ES-I3 (cell line): ENCODE data around the gene RNU7-1.
A peak's percentile ranks its signal among the peaks of the same experiment; 100 is the strongest.

Experiments used
- H3K36me3 ChIP-seq: 2 replicates; pipeline ENCODE4 v1.6.1; 2013; ENCODE audit warnings: mild to moderate bottlenecking, low read length, control low read depth, moderate library complexity; ENCODE audit not compliant: insufficient read depth
- H3K4me1 ChIP-seq: 2 replicates; pipeline ENCODE4 v1.6.1; 2013; ENCODE audit warnings: mild to moderate bottlenecking, control low read depth, low read length; ENCODE audit not compliant: insufficient read depth
- H3K9ac ChIP-seq: 2 replicates; pipeline ENCODE4 v1.6.1; 2013; ENCODE audit warnings: low read depth, mild to moderate bottlenecking, low read length, moderate library complexity
- H3K9me3 ChIP-seq: 2 replicates; pipeline ENCODE4 v1.6.1; 2013; ENCODE audit warnings: mild to moderate bottlenecking, low read length, moderate library complexity; ENCODE audit not compliant: control insufficient read depth, insufficient read depth

RNU7-1 gene

DNA sequence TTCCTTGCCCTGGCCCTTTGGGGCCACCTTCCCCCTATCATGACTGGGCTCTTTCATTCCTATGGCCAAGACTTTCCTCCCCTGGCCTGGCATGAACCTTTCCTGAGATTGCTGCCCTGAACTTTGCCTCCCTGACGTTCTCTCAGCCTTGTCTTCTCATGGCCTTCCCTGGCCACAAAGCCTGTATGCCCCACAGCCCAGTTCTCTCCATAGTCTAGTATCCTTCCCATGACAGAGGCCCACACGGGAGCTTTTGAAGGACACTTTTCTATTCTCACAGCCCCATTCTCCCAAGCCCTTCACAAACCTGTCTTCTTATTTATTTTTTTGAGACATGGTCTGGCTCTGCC lies 4.5 kb upstream of the RNU7-1 start:
- Histone ChIP-seq H3K4me1 (no peaks in the 10 kb centered on the region; the same call in 1 of the 2 replicates), H3K9me3 (no peaks in the 10 kb centered on the region), H3K36me3 (peaks cover 8% of the 10 kb centered on the region; the same call in 1 of the 2 replicates)

DNA sequence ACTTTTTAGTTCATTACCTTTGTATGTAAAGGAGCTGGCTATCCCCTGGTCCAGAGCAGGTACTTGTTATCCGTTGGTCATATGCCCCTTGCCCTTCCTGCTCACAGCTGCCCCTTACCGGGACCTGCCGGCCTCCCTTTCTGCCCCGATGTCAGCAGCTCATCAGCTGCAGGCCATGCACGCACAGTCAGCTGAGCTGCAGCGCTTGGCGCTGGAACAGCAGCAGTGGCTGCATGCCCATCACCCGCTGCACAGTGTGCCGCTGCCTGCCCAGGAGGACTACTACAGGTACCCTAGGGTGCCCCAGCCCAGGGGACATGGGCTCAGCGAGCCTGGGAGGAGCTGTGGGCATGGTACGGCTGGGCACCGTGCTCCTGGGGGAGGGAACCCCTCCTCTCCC lies 2.3 kb upstream of the RNU7-1 start:
- peaks cover 11% of the 10 kb centered on the region for H3K4me1 ChIP-seq
- H3K9ac ChIP-seq, result no peak overlapping the region
- 0 out of 2 replicates have a peak, but pooled peaks cover 4% of the 10 kb centered on the region for H3K36me3 ChIP-seq
- H3K9me3 ChIP-seq, result no peaks in the 10 kb centered on the region

More for the DNA sequence above, 4.5 kb upstream of the RNU7-1 start:
- H3K9ac ChIP-seq, result no peak overlapping the region; the same call in 1 of the 2 replicates

DNA sequence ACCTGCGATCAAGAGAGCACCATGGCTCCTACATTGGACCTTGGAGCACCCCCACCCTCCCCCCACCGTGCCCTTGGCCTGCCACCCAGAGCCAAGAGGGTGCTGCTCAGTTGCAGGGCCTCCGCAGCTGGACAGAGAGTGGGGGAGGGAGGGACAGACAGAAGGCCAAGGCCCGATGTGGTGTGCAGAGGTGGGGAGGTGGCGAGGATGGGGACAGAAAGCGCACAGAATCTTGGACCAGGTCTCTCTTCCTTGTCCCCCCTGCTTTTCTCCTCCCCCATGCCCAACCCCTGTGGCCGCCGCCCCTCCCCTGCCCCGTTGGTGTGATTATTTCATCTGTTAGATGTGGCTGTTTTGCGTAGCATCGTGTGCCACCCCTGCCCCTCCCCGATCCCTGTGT lies 1.8 kb upstream of the RNU7-1 start:
- H3K9ac ChIP-seq, result no peak overlapping the region
- H3K4me1 ChIP-seq, result peaks cover 11% of the 10 kb centered on the region
- no peaks in the 10 kb centered on the region for H3K9me3 ChIP-seq
- H3K36me3 ChIP-seq, result 0 out of 2 replicates have a peak, but pooled peaks cover 4% of the 10 kb centered on the region

DNA sequence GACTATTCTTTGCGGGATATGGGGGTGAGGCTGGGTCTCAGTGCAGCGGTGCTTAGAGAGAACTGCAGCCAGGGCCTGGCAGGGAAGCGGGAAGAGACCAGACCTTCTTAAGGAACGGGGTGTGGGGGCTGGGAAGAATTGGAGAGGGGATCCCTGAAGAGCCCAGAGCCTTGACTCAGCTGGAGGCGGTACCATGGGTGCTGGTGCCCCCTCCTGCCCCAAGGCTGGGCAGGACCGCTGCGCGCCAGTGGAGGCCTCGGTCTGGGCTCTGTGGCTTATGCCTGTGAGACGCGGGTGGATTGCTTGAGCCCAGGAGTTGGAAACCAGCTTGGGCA lies 1.3 kb upstream of the RNU7-1 start:
- H3K9me3 ChIP-seq, result no peaks in the 10 kb centered on the region
- 0 out of 2 replicates have a peak, but pooled peaks cover 4% of the 10 kb centered on the region for H3K36me3 ChIP-seq
- peaks cover 11% of the 10 kb centered on the region for H3K4me1 ChIP-seq
- H3K9ac ChIP-seq, result no peak overlapping the region

DNA sequence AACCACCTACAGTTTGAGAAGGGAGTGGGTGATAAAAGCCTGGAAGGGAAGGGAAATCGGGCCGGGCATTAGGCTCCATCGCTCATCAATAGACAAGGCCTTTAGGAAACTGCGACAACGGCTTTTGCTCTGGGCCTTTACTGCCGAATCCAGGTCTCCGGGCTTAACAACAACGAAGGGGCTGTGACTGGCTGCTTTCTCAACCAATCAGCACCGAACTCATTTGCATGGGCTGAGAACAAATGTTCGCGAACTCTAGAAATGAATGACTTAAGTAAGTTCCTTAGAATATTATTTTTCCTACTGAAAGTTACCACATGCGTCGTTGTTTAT lies 261 bp upstream of the RNU7-1 start:
- Histone ChIP-seq H3K9me3 (no peaks in the 10 kb centered on the region), H3K4me1 (peaks cover 11% of the 10 kb centered on the region), H3K36me3 (0 out of 2 replicates have a peak, but pooled peaks cover 4% of the 10 kb centered on the region), H3K9ac (peak overlapping the region; percentile 65)

DNA sequence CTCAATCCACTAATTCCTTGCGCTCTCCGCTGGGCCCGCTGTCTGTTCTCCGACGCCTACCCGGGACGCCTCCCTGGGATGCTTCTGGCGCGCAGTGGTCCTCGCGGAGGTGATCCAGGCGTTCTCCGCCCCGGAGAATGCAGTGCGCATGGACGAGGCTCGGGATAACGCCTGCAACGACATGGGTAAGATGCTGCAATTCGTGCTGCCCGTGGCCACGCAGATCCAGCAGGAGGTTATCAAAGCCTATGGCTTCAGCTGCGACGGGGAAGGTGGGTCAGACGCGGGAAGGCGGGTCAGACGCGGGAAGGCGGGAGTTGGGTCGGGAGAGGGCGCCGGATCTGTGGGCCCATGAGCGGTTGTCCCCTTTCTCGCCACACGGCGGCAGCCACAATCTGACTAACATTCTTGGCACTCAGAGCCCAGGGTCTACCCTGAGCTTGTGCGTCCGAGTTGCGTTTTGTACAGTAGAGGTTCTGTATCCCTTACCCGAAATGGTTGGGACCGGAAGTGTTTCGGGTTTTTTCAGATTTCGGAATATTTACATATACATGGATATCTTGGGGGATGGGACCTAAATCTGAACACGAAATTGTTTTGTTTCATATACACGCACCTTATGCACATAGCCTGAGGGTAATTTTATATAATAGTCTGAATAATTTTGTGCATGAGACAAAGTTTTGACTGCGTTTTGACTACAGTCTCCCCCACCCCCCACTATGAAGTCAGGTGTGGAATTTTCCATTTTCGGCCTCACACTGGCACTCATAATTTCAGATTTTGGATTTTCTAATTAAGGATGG lies 968 bp downstream of the RNU7-1 start:
- Histone ChIP-seq H3K4me1 (peaks cover 11% of the 10 kb centered on the region), H3K36me3 (0 out of 2 replicates have a peak, but pooled peaks cover 4% of the 10 kb centered on the region), H3K9ac (peak overlapping the region; percentile 65), H3K9me3 (no peaks in the 10 kb centered on the region)

DNA sequence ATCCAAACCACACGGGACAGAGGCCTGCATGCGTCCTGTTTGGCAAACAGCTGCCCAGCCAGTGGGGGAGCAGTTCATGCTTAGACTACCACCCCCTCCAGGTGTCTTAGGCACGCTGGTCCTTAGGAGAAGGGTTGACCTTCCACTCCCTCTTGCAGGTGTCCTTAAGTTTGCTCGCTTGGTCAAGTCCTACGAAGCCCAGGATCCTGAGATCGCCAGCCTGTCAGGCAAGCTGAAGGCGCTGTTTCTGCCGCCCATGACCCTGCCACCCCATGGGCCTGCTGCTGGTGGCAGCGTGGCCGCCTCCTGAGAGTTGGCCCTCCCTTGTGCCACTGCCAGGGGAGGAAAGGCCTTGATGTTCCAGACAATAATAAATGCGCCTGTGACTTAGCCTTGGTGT lies 2.0 kb downstream of the RNU7-1 start:
- no peaks in the 10 kb centered on the region for H3K9me3 ChIP-seq
- H3K4me1 ChIP-seq, result peaks cover 14% of the 10 kb centered on the region
- H3K9ac ChIP-seq, result peak overlapping the region; percentile 29; the same call in 1 of the 2 replicates
- 0 out of 2 replicates have a peak, but pooled peaks cover 4% of the 10 kb centered on the region for H3K36me3 ChIP-seq

DNA sequence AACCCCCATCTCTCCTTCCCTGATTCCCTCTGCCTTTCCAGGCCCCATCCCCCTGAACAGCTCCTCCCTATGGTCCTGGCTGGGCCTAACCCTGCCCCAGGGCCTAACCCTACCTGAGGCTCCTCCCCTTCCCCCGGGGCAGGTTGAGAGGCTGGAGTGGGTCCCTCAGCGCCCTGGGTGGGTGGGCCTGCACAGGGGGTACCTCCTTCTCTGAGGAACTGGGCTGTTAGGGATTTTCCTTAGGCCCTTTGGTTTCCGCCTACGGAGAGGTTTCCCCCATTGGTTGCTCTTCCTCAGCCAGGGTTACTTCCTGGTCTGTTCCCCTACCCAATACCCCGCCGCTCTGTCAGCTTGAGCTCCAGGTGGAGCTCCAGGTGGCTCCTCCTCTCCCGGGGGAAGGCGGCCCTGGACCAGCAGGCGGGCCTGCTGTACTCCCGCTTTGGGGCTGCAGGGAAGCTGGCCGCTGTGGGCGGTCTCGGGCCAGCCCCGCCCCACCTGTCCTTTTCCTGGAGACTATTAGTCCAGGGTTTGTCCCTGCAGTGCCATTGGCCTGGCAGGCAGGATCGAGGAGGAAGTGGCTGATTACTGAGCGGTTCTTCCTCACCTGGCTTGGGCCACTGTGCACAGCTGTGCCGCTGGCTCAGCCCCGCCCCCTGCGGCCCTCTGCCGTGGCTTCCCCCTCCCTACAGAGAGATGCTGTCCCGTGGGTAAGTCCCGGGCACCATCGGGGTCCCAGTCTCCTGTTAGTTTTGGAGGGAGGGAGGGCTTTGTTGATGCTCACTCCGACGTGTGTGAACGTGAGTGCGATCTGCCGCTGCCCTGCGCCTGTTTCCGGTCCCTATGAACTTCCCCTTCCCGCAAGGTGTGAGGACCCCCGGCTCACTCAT lies 2.7 kb downstream of the RNU7-1 start:
- H3K9me3 ChIP-seq, result no peaks in the 10 kb centered on the region
- peaks cover 20% of the 10 kb centered on the region for H3K4me1 ChIP-seq
- 0 out of 2 replicates have a peak, but pooled peaks cover 2% of the 10 kb centered on the region for H3K36me3 ChIP-seq
- H3K9ac ChIP-seq, result peak overlapping the region; percentile 47

DNA sequence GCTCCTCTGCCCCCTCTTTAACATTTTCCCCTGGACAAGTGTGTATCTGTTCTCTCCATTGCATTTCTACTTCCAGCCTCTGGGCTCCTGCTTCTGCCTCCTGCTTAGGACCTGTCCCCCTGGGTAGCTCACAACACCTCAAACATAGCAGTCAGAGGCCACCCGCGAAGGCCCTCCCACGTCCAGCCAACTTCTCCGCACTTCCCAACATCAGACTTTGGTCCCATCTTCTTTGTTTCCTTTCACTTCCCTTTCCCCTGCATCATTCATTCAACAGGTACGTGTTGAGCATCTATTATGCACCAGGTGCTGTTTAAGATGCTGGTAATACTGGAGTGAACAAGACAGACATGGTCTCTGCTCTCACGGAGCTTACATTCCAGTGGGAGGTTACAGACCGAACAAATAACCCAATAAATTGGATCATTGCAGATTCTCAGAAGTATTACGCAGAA lies 3.3 kb downstream of the RNU7-1 start:
- Histone ChIP-seq H3K4me1 (peaks cover 27% of the 10 kb centered on the region), H3K9ac (peak overlapping the region; percentile 47), H3K36me3 (no peaks in the 10 kb centered on the region), H3K9me3 (no peaks in the 10 kb centered on the region)

DNA sequence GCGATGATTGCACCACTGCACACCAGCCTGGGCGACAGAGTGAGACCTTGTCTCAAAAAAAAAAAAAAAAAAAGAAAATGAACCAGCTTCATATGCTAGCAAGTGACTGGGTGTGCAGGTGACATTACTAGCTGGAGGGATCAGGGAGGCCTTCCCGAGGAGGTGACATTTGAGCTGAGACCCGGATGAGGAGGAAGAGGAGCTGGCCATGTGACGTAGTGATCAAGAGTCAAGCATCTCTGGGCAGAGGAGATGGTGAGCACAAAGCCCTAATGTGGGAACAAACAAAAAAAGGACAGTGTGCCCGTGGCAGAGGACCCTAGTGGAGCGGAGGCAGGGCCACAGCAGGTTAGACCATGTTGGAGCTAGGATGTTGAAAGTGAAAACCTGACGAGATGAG lies 4.0 kb downstream of the RNU7-1 start:
- Histone ChIP-seq H3K36me3 (no peaks in the 10 kb centered on the region), H3K9ac (no peak overlapping the region), H3K4me1 (peaks cover 33% of the 10 kb centered on the region), H3K9me3 (no peaks in the 10 kb centered on the region)

DNA sequence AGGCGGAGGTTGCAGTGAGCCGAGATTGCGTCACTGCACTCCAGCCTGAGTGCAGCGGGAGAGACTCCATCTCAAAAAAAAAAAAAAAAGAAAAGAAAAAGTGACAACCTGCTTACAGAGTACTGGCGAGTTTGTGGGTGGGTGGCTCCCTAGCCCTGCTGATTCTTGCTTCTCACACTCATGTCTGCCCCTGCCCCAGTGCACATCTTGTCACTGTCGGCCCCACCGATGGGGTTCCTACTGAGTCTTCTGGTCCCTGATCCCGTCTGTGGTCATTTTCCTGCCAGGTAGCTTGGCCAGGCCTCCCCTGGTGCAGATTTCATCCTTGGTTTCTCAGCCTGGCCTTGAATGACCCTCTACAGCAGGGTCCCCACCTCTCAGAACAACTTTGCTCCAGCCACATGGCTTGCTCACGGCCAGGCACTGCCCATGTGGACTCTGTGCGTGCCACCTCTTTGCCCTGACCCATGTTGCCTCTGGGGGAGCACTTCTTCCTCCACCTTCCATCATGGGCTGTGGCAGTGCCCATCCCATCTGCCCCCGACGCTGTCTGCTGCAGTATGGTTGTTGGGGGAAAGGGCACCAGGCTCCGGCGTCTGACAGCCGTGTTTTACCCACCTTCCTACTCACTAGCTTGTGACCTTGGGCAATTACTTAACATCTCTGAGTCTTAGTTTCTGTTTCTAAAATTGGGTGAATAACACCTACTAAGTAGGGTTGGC lies 5.4 kb downstream of the RNU7-1 start:
- peaks cover 43% of the 10 kb centered on the region for H3K4me1 ChIP-seq
- no peak overlapping the region for H3K9ac ChIP-seq
- no peaks in the 10 kb centered on the region for H3K9me3 ChIP-seq
- no peaks in the 10 kb centered on the region for H3K36me3 ChIP-seq

DNA sequence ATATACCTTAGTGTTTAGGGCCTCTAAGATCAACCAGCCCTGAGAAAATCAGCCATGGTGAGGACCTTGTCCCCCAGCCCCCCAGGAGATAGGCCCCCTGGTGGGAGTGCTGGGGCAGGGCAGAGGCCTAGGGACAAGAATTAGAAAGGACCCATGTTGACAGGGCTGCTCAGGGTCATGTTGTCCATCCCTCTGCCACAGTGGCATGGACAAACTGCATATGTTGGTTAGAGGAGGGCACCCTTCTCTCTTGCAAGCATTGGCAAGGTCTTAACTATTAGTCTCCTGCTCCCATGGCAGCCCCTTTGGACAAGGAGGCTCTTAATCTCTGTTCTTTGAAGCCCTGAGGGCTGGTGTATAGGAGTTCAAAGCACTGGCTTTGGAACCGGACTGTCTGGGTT lies 6.8 kb downstream of the RNU7-1 start:
- H3K9me3 ChIP-seq, result no peaks in the 10 kb centered on the region
- H3K4me1 ChIP-seq, result peaks cover 36% of the 10 kb centered on the region
- no peaks in the 10 kb centered on the region for H3K36me3 ChIP-seq
- H3K9ac ChIP-seq, result no peak overlapping the region

DNA sequence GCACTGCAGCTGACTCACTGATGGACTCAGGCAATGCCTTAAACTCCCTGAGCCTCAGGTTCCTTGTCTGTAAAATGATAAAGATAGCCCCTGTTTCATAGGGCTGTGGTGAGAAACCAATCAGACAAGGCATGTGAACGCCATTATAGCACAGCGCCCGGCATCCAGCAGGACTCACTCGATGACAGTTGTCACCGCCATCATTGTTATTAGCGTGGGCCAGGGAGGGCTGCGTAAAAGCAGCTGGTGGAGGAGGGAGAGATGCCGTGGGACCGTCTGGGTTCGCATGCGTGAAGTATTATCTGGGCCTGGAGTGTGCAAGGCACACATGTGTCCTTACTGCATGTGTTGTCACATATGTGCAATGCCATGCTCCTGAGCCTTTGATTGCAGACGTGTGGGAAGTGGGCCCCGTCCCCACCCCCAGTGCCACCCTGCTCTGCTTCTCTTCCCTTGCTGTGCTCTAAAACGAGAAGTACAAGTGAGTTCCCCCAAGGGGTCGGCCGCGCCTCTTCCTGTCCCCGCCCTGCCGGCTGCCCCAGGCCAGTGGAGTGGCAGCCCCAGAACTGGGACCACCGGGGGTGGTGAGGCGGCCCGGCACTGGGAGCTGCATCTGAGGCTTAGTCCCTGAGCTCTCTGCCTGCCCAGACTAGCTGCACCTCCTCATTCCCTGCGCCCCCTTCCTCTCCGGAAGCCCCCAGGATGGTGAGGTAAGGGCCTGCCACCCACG lies 7.4 kb downstream of the RNU7-1 start, which contains the start of gene PTPN6:
Gene PTPN6, plus strand, starts transcription at position 546 of the 730 bp plus-strand sequence. Its CDS starts 157 bp downstream, at position 703.
- no peaks in the 10 kb centered on the region for H3K9me3 ChIP-seq
- H3K4me1 ChIP-seq, result peaks cover 32% of the 10 kb centered on the region
- H3K36me3 ChIP-seq, result no peaks in the 10 kb centered on the region
- H3K9ac ChIP-seq, result no peak within 1 kb of the TSS
